Activated CD4-positive, alpha-beta T cell treated with anti-CD3 and anti-CD28 coated beads, Interleukin-2, Interleukin-4, amounts not matched to agents 100 ng/mL and 50 ng/mL, durations not matched to agents 16 hours and 8 hours (primary cell): ENCODE measurements around the gene NEK9.
"Not testable (repeated sequence)": the region's sequence is repeated elsewhere in the genome, so short reads cannot be mapped to it uniquely, and the experiment has no call there.

Source experiments
- DNase-seq: peaks from one replicate; pipeline ENCODE4 v3.0.0-alpha.2; 2020; ENCODE audit warnings: low spot score

Gene NEK9

GRCh38 chr14:75101491-75101890 lies 25.4 kb downstream of the NEK9 start:
- no peak for DNase-seq

GRCh38 chr14:75098682-75099081 lies 28.2 kb downstream of the NEK9 start:
- DNase-seq, result no peak

- no peak for DNase-seq
Measured at GRCh38 chr14:75098212-75098611, 28.6 kb downstream of the NEK9 start.

GRCh38 chr14:75096959-75097358 lies 29.9 kb downstream of the NEK9 start:
- no peak for DNase-seq

- no peak for DNase-seq
Measured at GRCh38 chr14:75095690-75096089, 31.2 kb downstream of the NEK9 start.

GRCh38 chr14:75094896-75095295 lies 32.0 kb downstream of the NEK9 start:
- DNase-seq, result no peak

- no peak for DNase-seq
Measured at GRCh38 chr14:75092698-75093097, 34.1 kb downstream of the NEK9 start.

GRCh38 chr14:75091251-75091650 lies 35.6 kb downstream of the NEK9 start:
- DNase-seq, result no peak

GRCh38 chr14:75090353-75090752 lies 36.5 kb downstream of the NEK9 start:
- no peak for DNase-seq

- DNase-seq, result peak; percentile 41
Measured at GRCh38 chr14:75088566-75089373, 38.1 kb downstream of the NEK9 start.

- no peak for DNase-seq
Measured at GRCh38 chr14:75088153-75088552, 38.7 kb downstream of the NEK9 start.

- no peak for DNase-seq
Measured at GRCh38 chr14:75084513-75084912, 42.3 kb downstream of the NEK9 start.

- DNase-seq, result no peak
Measured at GRCh38 chr14:75083271-75083670, 43.6 kb downstream of the NEK9 start.

- no peak for DNase-seq
Measured at GRCh38 chr14:75081660-75082229, 45.1 kb downstream of the NEK9 start.

- DNase-seq, result no peak
Measured at GRCh38 chr14:75079521-75079920, 47.3 kb downstream of the NEK9 start.

GRCh38 chr14:75077794-75078193 lies 49.1 kb downstream of the NEK9 start:
- DNase-seq, result no peak

- DNase-seq, result no peak
Measured at GRCh38 chr14:75070383-75070782, 56.5 kb downstream of the NEK9 start.

- DNase-seq, result no peak
Measured at GRCh38 chr14:75069811-75070145, 57.1 kb downstream of the NEK9 start.

- peak; percentile 83 for DNase-seq
Measured at GRCh38 chr14:75069121-75069810, 57.6 kb downstream of the NEK9 start, which contains the start of gene ZC2HC1C. ZC2HC1C (plus strand) TSS chr14:75069641; CDS start chr14:75070574, 933 bp downstream.

- peak; percentile 23 for DNase-seq
Measured at GRCh38 chr14:75068294-75069120, 58.3 kb downstream of the NEK9 start.

GRCh38 chr14:75067765-75068164 lies 59.1 kb downstream of the NEK9 start:
- DNase-seq, result not testable (repeated sequence)

GRCh38 chr14:75067212-75067611 lies 59.6 kb downstream of the NEK9 start:
- DNase-seq, result no peak
